Activated CD4-positive, alpha-beta T cell treated with anti-CD3 and anti-CD28 coated beads, Interleukin-2, amount 50 U/mL, for 4 hours (primary cell): ENCODE measurements around the gene NNMT.

Source experiments
- DNase-seq, 2 experiments: peaks; one replicate each; pipeline ENCODE4 v3.0.0-alpha.2; 2020

Gene NNMT

DNA sequence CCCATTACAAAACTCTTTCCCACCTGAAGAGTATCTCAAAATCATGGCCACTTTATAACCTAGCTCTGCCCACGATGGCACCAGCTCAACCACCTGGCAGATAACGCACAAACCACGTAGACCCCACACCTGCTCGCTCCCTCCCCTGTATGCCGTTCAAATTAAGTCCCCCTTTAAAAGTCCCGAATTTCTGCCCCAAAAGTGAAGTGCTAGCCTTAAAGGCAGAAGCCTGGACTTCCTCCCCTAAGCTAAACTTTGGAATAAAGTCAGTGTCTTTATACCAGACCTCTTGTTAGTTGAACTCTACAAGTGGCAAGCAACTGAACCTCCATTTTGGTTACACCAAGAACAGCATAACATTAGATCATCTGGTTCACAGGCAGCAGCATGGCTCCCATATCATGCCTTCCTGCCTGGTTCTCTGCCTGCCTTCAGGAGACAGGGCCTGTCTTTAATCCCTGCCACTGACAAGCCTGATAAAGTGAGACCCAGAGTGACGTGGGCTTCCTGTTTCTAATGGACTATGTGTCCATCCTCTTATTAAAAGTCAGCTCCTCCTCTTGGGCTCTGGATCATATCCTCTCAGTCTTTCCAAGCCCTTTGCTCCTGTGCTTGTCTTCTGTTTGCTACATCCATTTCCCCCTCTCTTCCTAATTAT is 32.6 kb upstream of the NNMT start:
- no peak for DNase-seq

GRCh38 chr11:114264381-114264780 is 31.8 kb upstream of the NNMT start:
- DNase-seq, result no peak

DNA sequence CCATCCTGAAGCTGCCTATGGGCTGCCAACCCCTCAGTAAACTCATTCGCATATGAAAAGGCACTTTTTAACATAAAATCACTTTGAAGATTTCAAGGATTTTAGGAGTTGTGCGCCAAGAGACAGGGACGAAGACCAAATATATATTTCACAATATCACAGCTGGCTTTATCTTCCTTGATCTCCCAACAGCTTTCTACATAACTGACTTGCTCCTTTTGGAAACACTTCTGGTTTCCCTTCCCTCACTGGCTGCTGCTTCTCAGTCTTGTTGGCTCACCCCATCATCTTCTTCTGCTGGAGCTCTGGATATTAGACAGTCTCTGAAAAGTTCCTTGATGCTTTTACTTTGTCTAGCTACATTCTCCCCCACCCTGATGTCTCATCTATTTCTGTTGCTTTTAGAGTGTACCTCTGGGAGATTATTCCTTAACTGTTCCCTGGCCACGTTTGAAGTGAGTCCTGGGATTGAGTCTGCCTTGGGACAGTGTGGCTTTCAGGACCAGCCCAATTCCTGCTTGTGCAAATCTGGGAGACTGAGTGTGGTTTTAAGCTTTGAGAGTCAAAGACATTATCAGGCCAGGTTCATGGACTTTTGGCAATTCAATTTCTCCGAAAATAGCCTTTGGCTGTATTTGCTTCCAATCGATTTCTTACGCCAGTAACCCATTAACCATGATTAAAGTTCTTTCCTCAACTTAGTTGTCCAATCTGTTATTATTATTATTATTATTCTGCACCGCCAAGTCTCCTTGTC is 30.9 kb upstream of the NNMT start:
- no peak for DNase-seq

GRCh38 chr11:114269498-114269897 is 26.7 kb upstream of the NNMT start:
- DNase-seq, result no peak

DNA sequence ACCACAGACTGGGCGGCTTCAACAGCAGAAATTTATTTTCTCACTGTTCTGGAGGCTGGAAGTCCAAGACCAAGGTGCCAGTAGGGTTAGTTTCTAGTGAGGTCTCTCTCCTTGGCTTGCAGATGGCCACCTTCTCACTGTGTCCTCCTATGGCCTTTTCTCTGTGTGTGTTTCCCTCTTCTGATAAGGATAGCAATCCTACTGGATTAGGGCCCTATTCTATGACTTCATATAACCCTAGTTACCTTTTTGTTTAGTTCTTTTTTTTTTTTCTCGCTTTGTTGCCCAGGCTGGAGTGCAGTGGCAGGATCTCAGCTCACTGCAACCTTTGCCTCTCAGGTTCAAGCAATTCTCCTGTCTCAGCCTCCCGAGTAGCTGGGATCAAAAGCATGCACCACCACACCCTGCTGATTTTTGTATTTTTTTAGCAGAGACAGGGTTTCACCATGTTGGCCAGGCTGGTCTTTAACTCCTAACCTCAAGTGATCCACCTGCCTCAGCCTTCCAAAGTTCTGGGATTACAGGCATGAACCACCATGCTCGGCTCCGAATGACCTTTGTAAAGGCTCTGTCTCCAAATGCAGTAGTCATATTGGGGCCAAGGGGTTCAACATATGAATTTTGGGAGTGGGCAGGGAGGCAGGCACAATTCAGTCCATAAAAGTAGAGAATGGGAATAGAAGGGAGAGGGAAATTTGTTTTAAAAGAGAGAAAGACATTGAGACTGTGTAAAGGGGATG is 25.5 kb upstream of the NNMT start:
- DNase-seq, result no peak

- DNase-seq, result no peak
Observed at GRCh38 chr11:114271316-114271715, 24.9 kb upstream of the NNMT start.

DNA sequence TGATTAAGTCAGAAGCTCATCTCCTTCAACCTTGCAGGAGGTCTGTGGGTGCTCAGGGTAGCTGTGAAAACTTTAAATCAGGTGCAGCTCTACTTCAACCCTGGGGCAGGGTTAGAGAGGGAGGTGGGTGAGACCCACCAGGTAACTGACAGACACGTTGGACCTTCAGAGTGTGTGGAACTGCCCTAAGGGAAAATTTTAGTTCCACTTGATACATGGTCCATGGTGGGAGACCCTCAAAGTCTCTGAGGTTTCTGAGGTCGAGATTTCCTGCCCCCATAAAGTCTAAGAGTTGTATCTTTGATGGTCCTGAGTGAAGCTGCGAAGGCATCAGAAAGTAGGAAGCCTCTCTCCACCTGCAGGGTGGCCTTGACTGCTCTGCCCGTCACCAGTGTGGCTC is 23.9 kb upstream of the NNMT start:
- no peak for DNase-seq

GRCh38 chr11:114273071-114273470 is 23.1 kb upstream of the NNMT start:
- DNase-seq, result no peak

- no peak for DNase-seq
Observed at GRCh38 chr11:114273890-114274635, 22.1 kb upstream of the NNMT start.

DNA sequence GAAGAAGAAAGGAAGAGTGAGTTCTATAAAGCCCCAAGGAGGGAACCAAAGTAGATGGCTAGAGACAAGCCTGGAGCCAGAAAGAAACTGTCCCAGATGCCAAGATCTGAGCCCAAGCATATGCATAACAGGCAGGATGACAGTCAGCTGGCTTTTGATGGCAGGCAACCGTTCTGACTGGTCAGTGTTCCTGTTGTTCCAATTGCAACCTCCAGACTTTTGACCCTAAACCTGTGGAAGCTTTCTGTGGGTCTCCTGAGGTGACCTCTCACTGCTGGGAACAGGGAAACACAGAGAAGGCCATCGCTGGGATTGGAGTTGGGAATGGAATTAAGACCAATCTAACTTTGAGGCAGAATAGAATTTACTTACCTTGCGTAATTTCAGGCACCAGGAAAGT is 21.6 kb upstream of the NNMT start:
- no peak for DNase-seq

DNA sequence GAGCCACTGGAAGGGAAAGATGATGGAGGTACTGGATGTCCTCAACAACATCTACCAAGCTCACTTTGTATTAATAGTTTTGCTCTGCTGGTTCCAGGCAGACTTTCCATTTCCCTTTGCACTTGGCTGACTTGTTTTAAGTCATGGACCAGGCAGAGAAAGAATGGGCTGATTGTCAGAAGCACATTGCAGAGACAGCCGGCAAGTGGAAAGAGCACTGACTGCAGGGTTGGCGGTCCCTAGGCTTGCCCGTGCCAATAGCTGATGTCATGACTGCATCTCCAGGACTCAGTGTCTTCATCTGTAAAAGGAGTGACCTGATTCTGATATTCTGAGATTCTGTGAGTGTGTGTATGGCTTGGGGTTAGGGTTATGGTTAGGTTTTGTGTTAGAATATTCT is 20.9 kb upstream of the NNMT start:
- DNase-seq, result no peak

GRCh38 chr11:114276077-114276476 is 20.1 kb upstream of the NNMT start:
- no peak for DNase-seq

DNA sequence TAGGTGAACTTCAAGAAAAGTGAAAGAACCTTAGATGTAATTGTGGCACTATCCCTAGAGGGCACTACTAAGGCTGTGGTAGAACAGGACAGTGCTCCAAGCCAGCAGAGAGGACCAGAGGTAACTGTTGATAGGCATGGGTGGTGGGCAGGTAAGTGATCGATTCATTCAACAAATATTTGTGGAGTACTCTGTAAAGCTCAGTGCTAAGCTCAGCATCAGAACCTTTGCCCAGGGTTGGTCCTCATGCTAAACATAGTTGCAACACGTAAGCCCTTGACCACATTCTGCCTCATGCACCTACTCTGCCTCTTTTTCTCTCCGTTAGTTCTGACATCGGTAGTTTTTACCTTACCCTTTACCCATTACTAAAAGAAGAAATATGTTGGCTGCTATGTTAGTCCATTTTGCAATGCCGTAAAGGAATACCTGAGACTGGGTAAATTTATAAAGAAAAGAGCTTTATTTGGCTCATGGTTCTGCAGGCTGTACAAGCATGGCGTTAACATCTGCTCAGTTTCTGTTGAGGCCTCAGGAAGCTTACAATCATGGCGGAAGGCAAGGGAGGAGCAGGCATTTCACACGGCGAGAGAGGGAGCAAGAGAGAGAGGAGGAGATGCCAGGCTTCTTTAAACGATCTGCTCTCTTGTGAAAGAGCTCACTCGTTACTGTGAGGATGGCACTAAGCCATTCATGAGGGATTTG is 18.4 kb upstream of the NNMT start:
- no peak for DNase-seq

DNA sequence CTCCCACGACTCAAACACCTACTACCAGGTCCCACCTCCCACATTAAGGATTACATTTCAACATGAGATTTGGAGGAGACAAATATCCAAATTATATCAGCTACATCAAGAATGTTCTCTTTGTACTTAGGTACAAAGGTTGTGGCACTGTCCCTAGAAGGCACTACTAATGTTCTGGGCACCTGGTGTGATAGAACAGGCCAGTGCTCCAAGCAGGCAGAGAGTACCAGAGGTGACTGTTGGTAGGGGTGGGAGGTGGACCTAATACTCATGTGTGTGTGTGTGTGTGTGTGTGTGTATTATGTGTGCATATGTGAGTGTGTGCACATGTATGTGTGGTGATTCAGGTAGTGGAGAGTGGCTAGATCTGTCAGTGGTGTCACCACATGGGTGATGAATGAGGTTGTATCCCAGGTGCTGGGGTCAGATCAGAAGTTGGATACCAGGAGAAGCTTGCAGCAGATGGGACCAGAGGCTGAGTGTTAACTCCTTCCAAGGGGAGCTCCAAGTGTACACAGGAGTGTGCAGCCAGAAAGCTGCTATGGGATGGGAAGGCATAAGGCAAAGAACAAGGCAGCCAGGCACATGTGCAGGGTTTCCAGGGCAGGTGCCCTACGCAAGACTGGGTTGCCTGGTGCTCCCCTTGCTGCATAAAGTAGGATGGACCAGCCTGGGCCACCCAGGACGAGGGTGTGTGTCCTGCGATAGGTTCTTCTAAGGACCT is 17.7 kb upstream of the NNMT start:
- no peak for DNase-seq

GRCh38 chr11:114279792-114280546 is 16.2 kb upstream of the NNMT start:
- no peak for DNase-seq

DNA sequence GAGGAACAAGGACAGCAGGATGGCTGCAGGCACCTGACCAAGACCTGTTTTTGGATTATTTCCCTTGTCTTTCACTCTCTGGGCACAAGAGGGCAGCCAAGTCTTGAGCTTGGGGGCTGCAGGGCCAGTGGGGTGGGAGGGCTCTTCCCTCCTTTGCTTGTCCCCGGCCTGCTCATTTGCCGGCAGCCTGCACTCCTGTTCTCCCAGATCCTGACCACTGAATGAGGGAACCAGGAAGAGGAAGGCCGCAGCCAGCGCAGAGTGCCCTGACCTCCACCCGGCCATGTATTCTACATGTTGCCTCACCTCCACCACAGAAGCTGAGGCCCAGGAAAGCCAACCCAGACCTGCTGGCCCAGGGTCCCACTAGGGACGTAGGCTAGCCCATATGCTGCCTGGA is 15.5 kb upstream of the NNMT start:
- DNase-seq, result no peak

GRCh38 chr11:114281388-114281956 is 14.7 kb upstream of the NNMT start:
- DNase-seq, result no peak

DNA sequence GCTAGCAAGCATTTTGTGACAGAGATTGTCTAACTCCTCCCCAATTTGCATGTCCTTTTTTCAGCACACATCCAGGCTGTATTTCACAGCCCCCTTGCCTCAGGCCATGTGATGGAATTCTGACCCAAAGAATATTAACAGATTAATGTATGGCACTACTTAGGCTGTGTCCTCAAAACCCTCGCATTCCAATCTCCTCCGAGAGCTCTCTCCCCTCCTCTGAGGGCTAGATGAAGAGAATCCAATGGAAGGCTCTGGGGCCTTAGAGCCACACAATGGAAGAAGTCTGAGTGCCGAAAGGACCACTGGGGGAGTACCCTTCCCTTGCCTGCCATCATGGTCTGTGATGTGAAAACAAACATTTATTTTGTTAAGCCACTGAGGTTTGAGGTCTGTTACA is 13.7 kb upstream of the NNMT start:
- DNase-seq, result no peak

GRCh38 chr11:114283422-114283821 is 12.8 kb upstream of the NNMT start:
- DNase-seq, result no peak

- no peak for DNase-seq
Observed at GRCh38 chr11:114284021-114284420, 12.2 kb upstream of the NNMT start.

DNA sequence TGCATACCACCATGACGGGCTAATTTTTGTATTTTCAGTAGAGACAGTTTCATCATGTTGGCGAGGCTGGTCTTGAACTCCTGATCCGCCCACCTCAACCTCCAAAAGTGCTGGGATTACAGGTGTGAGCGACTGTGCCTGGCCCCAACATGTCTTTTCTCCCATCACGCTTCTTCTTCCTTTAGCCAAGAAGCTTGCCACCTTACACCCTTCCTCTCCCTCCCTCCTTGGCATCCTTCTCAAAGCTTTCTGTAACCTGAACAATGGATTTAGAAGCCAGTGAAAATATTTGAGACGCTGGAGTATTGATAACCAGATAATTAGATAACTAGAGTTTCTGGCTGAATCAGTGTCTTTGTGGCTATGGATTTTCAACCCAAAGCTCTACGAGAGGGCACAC is 11.3 kb upstream of the NNMT start:
- no peak for DNase-seq
